Stimulated activated CD4-positive, alpha-beta T cell treated with anti-CD3 and anti-CD28 coated beads, TNF-alpha, amount 100 ng/mL, for 4 hours (primary cell): ENCODE data around the gene KRTAP5-9.
"Not testable (repeated sequence)": the region's sequence is repeated elsewhere in the genome, so short reads cannot be mapped to it uniquely, and the experiment has no call there.

Experiments used
- DNase-seq, 3 experiments: peaks; one replicate each; pipeline ENCODE4 v3.0.0-alpha.2; 2020; ENCODE audit warnings: low read depth in 3 of 3

The KRTAP5-9 gene

DNA sequence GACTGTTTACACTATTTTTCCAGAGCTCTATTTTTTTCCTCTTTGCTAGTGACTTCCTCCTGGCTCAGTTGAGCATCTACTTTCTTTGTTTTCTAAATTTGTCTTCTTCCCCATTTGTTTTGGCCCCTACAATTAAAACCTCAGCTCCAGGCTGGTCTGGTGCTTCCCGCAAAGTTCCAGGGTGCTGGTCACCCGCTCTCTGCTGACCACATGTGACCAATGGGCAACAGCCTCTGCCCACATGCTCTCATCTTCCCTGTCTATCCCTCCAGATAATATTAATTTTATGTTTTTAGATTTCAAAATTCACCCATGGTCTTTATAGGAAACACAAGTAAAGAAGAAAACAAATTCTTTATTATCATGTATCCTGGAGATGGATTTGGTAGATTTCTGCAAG, 34.7 kb downstream of the KRTAP5-9 start:
- DNase-seq: not testable (repeated sequence)

DNA sequence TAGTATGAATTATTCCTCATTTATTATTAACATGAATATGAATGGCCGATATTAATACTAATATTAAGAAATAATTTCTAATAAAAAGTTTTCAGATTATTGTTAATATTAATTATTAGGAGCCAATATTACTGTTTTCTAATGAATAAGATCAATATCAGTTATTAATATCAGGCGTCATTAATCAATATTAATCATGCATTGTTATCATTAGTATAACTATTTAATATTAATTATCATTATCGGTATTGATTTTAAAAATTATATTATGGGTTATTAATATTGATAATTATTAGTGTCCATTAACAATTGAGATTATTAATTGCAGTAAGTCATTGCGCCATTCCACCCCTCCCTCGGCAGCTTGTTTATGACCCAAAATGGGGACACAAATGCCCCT, 37.5 kb downstream of the KRTAP5-9 start:
- not testable (repeated sequence) for DNase-seq

DNA sequence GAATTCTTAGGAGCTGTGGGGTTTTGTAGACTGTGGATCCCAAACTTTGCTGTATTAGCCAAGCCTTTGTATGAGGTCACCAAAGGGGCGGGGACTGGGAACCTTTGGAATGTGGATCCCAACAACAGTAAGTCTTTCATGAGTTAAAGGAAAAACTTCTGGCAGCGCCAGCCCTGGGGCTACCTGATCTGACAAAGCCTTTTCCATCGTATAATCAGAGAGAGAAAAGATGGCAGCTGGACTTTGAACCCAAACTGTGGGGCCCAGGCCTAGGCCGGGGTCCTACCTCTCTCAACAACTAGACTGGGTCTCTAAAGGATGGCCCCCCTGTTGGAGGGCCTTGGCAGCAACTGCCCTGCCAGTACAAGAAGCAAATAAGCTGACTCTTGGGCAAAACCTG, 40.1 kb downstream of the KRTAP5-9 start:
- DNase-seq: not testable (repeated sequence)

DNA sequence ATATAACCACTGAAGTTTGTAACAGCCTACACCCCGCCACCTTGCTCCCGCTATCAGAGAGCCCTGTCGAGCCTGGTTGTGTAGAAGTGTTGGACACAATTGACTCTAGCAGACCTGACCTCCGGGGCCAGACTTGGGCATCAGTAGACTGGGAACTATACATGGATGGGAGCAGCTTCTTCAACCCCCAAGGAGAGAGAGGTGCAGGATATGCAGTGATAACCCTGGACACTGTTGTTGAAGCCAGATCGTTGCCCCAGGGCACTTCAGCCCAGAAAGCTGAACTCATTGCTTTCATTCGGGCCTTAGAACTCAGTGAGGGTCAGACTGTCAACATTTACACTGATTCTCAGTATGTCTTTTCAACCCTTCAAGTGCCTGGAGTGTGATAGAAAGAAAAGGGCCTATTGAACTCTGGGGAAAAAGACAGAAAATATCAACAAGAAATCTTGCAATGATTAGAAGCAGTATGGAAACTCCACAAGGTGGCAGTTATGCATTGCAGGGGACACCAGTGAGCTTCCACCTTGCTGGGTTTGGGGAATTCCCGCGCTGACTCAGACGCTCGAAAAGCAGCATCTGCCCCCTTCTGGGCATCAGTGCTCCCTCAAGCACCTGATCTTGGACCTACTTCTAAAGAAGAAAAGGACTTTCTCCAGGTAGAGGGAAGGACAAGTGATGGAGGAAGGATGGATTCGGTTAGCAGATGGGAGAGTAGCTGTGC, 40.8 kb downstream of the KRTAP5-9 start:
- peak; percentile 9 to 43 (median 27) for DNase-seq

DNA sequence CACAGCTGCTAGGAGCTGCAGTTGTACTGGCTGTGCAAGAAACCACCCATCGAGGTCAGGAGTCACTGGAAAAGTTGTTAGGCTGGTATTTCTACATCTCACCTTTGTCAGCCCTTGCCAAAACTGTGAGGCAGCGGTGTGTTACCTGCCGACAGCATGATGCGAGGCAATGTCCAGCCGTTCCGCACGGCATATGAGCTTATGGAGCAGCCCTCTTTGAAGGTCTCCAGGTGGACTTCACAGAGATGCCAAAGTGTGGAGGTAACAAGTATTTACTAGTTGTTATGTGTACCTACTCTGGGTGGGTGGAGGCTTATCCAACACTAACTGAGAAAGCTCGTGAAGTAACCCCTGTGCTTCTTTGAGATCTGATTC, 41.3 kb downstream of the KRTAP5-9 start:
- not testable (repeated sequence) for DNase-seq
